Panc1 (cell line): Measurements from ENCODE around the gene LENG8.

Source experiments
- POLR2AphosphoS5 ChIP-seq: IDR thresholded peaks from 2 replicates; pipeline ENCODE4 v1.6.1; 2012; ENCODE audit warnings: mild to moderate bottlenecking, low read depth, low read length, moderate library complexity
- SIN3A ChIP-seq: IDR thresholded peaks from 2 replicates; pipeline ENCODE4 v1.6.1; 2012; ENCODE audit warnings: low read depth, mild to moderate bottlenecking, low read length, moderate library complexity, borderline replicate concordance; ENCODE audit not compliant: insufficient read depth
- TCF7L2 ChIP-seq: IDR thresholded peaks from 2 replicates; pipeline ENCODE4 v1.6.1; 2011; ENCODE audit warnings: mild to moderate bottlenecking, low read depth, low read length, inconsistent platforms
- TF ChIP-seq, protein P1 (sequence below): fragments of 450-650 bp; IDR thresholded peaks from 2 replicates; pipeline ENCODE4 v1.5.1; 2017; ENCODE audit warnings: mild to moderate bottlenecking
- TF ChIP-seq, protein P2 (sequence below), 2 experiments: IDR thresholded peaks; 2 replicates each; pipeline ENCODE4 v1.6.1; 2011 to 2012; ENCODE audit warnings: low read depth in 2 of 2, control low read depth in 1 of 2, low read length in 1 of 2, mild to moderate bottlenecking in 1 of 2, moderate library complexity in 1 of 2; ENCODE audit not compliant: insufficient read depth in 1 of 2

DNA sequence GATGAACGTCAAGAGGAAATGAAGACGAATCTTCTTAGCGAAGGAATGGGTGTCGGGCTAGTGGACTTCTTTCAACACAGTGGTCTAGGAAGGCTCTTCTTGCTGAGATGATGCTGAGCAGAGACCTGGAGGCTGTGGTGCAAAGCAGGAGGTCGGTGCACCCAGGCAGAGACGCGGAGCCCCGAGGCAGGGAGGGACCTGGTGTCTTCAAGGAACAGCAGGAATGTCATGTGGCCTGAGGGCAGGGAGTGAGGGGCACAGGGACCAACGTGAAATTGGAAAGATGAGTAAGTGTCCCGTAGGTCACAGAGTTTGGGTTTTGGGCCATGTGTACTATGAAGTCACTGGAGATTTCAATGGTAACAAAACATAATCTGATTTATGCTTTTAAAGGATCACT is 35.5 kb downstream of the LENG8 start:
- TF ChIP-seq, protein P1, sequence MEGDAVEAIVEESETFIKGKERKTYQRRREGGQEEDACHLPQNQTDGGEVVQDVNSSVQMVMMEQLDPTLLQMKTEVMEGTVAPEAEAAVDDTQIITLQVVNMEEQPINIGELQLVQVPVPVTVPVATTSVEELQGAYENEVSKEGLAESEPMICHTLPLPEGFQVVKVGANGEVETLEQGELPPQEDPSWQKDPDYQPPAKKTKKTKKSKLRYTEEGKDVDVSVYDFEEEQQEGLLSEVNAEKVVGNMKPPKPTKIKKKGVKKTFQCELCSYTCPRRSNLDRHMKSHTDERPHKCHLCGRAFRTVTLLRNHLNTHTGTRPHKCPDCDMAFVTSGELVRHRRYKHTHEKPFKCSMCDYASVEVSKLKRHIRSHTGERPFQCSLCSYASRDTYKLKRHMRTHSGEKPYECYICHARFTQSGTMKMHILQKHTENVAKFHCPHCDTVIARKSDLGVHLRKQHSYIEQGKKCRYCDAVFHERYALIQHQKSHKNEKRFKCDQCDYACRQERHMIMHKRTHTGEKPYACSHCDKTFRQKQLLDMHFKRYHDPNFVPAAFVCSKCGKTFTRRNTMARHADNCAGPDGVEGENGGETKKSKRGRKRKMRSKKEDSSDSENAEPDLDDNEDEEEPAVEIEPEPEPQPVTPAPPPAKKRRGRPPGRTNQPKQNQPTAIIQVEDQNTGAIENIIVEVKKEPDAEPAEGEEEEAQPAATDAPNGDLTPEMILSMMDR, result no peak
- TF ChIP-seq, protein P2, sequence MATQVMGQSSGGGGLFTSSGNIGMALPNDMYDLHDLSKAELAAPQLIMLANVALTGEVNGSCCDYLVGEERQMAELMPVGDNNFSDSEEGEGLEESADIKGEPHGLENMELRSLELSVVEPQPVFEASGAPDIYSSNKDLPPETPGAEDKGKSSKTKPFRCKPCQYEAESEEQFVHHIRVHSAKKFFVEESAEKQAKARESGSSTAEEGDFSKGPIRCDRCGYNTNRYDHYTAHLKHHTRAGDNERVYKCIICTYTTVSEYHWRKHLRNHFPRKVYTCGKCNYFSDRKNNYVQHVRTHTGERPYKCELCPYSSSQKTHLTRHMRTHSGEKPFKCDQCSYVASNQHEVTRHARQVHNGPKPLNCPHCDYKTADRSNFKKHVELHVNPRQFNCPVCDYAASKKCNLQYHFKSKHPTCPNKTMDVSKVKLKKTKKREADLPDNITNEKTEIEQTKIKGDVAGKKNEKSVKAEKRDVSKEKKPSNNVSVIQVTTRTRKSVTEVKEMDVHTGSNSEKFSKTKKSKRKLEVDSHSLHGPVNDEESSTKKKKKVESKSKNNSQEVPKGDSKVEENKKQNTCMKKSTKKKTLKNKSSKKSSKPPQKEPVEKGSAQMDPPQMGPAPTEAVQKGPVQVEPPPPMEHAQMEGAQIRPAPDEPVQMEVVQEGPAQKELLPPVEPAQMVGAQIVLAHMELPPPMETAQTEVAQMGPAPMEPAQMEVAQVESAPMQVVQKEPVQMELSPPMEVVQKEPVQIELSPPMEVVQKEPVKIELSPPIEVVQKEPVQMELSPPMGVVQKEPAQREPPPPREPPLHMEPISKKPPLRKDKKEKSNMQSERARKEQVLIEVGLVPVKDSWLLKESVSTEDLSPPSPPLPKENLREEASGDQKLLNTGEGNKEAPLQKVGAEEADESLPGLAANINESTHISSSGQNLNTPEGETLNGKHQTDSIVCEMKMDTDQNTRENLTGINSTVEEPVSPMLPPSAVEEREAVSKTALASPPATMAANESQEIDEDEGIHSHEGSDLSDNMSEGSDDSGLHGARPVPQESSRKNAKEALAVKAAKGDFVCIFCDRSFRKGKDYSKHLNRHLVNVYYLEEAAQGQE (IDR thresholded peaks at IDR 0.05; ENCODE audit: insufficient read depth in 1 of 2, low read depth in 2 of 2, low read length in 1 of 2), result no peak
- TF ChIP-seq POLR2AphosphoS5 (no peak), TCF7L2 (no peak), SIN3A (no peak)
